Lung (tissue), 12 donors: ENCODE results near the gene ADAM12. TPM values are rescaled to one million over a fixed set of nuclear protein-coding genes. Genes with fewer than 3 reads are reported as not detected.

Experiments
- ATAC-seq: fragments of 200-7000 bp; cut with Tn5 transposase; one replicate; pipeline ENCODE4 v1.9.1; 2020; ENCODE audit warnings: moderate number of reproducible peaks; ENCODE audit not compliant: insufficient read depth, low FRiP score
- DNase-seq, 3 donors: peaks; one replicate each; pipeline ENCODE4 v3.0.0-alpha.2; 2013 to 2017
- H3K27ac ChIP-seq, 2 donors: one replicate each; pipeline ENCODE4 v1.5.1; 2013; ENCODE audit warnings: mild to moderate bottlenecking in 2 of 2, moderate library complexity in 2 of 2, control low read depth in 1 of 2, inconsistent platforms in 1 of 2, low read depth in 1 of 2, low read length in 1 of 2
- H3K27me3 ChIP-seq, 3 donors: one replicate each; pipeline ENCODE4 v1.5.1; 2013; ENCODE audit warnings: low read length in 2 of 3; ENCODE audit not compliant: control insufficient read depth in 3 of 3, insufficient read depth in 3 of 3
- H3K36me3 ChIP-seq, 4 donors: one replicate each; pipeline ENCODE4 v1.5.1; 2013; ENCODE audit warnings: low read length in 4 of 4, mild to moderate bottlenecking in 1 of 4, moderate library complexity in 1 of 4; ENCODE audit not compliant: control insufficient read depth in 4 of 4, insufficient read depth in 4 of 4
- H3K4me1 ChIP-seq, 5 donors: one replicate each; pipeline ENCODE4 v1.5.1; 2013; ENCODE audit warnings: low read length in 5 of 5, mild to moderate bottlenecking in 2 of 5, moderate library complexity in 1 of 5; ENCODE audit not compliant: control insufficient read depth in 5 of 5, insufficient read depth in 5 of 5
- H3K4me3 ChIP-seq: one replicate; pipeline ENCODE4 v1.5.1; 2013; ENCODE audit warnings: mild to moderate bottlenecking, control low read depth, moderate library complexity
- H3K9ac ChIP-seq, 2 donors: one replicate each; pipeline ENCODE4 v1.5.1; 2013; ENCODE audit warnings: low read length in 2 of 2, control low read depth in 1 of 2; ENCODE audit not compliant: insufficient read depth in 1 of 2
- H3K9me3 ChIP-seq, 4 donors: one replicate each; pipeline ENCODE4 v1.5.1; 2013; ENCODE audit warnings: low read length in 3 of 4, mild to moderate bottlenecking in 1 of 4, moderate library complexity in 1 of 4; ENCODE audit not compliant: control insufficient read depth in 4 of 4, insufficient read depth in 3 of 4
- CTCF ChIP-seq: IDR thresholded peaks from 2 replicates; pipeline ENCODE4 v1.5.1; 2012; ENCODE audit warnings: mild to moderate bottlenecking; ENCODE audit errors: control extremely low read depth, extremely low read depth
- WGBS, 2 donors: extraction: QIAGEN DNeasy Blood & Tissue Kit; methylation state at CpG; one replicate each; pipeline ENCODE4 v1.1.7; 2013; 5-methylcytosine and 5-hydroxymethylcytosine counted together
- polyA plus RNA-seq, 2 donors: library from polyadenylated mRNA; stranded (reverse); fragments of 200-250 nt; gene quantifications; one replicate each; pipeline ENCODE4 v1.2.1, GENCODE V29; 2013
- total RNA-seq, 2 donors: library from RNA; depleted of rRNA in 1 of 2; stranded (reverse); fragments of >200 nt in 1 of 2; gene quantifications; one replicate each; pipeline ENCODE4 v1.2.1, GENCODE V29; 2014 to 2021
- donor health status: control.
- donor health status: control.
- donor health status: Bipolar disorder and iron deficiency.
- donor health status: healthy.
- donor health status: DM: yes; HTN: yes; CAD: no.

Gene ADAM12
- total and polyA plus RNA-seq, 4 donors: 0.16 to 5.8 (median 0.85) TPM

GRCh38 chr10:126233182-126234148 is 154.8 kb downstream of the ADAM12 start:
- Histone ChIP-seq H3K4me1 (peaks cover 0 to 9% (median 0%) of the 10 kb centered on the region in 5 donors), H3K4me3 (no peak overlapping the region), H3K36me3 (no peaks in the 10 kb centered on the region), H3K27ac (no peak overlapping the region), H3K9ac (no peak overlapping the region), H3K27me3 (no peaks in the 10 kb centered on the region), H3K9me3 (peaks cover 0 to 2% (median 0%) of the 10 kb centered on the region in 4 donors)
- DNase-seq (no peak), ATAC-seq (no peak)
- TF ChIP-seq CTCF: no peak
- WGBS, 2 donors: 72 to 81% methylated on average over 15 of the region's 15 CpGs

GRCh38 chr10:126230587-126230986 is 157.7 kb downstream of the ADAM12 start:
- no peak overlapping the region for H3K4me3 ChIP-seq
- no peak overlapping the region for H3K27ac ChIP-seq
- TF ChIP-seq CTCF: no peak
- no peaks in the 10 kb centered on the region for H3K27me3 ChIP-seq
- H3K36me3 ChIP-seq: no peaks in the 10 kb centered on the region
- WGBS, 2 donors: 83 to 86% methylated on average over 2 of the region's 2 CpGs
- DNase-seq (no peak), ATAC-seq (no peak)
- H3K9ac ChIP-seq: no peak overlapping the region
- peaks cover 0 to 10% (median 0%) of the 10 kb centered on the region in 5 donors for H3K4me1 ChIP-seq
- H3K9me3 ChIP-seq: no peaks in the 10 kb centered on the region

GRCh38 chr10:126229686-126230085 is 158.6 kb downstream of the ADAM12 start:
- Histone ChIP-seq H3K4me1 (peaks cover 0 to 10% (median 0%) of the 10 kb centered on the region in 5 donors), H3K4me3 (no peak overlapping the region), H3K9ac (no peak overlapping the region), H3K9me3 (no peaks in the 10 kb centered on the region), H3K36me3 (no peaks in the 10 kb centered on the region), H3K27ac (no peak overlapping the region), H3K27me3 (no peaks in the 10 kb centered on the region)
- ATAC-seq (no peak), DNase-seq (no peak)
- TF ChIP-seq CTCF: no peak
- 72 to 86% methylated on average over 8 of the region's 8 CpGs for WGBS, 2 donors
